HEK293 (cell line): ENCODE data around the gene AKT2.

Source experiments
- ZEB2 ChIP-seq: fragments of 450-650 bp; formaldehyde crosslinking; IDR thresholded peaks from 2 replicates; pipeline ENCODE4 v1.5.1; 2016; ENCODE audit warnings: missing biosample characterization, missing genetic modification characterization
- ZFP3 ChIP-seq: fragments of 450-650 bp; formaldehyde crosslinking; IDR thresholded peaks from 2 replicates; pipeline ENCODE4 v1.5.1; 2016; ENCODE audit warnings: low read depth, missing biosample characterization, missing genetic modification characterization
- ZNF211 ChIP-seq: fragments of 450-650 bp; formaldehyde crosslinking; IDR thresholded peaks from 2 replicates; pipeline ENCODE4 v1.5.1; 2016; ENCODE audit warnings: low read depth, missing biosample characterization, missing genetic modification characterization
- ZNF274 ChIP-seq, 2 experiments: fragments of 200-500 bp in 1 of 2; fragments of 450-650 bp in 1 of 2; sonication (Bioruptor generic) in 1 of 2; formaldehyde crosslinking in 1 of 2; IDR thresholded peaks; 2 replicates each; pipeline versions ENCODE4 v1.5.1 to v1.6.1; 2014 to 2016; ENCODE audit warnings: borderline replicate concordance in 1 of 2, inconsistent platforms in 1 of 2, low read length in 1 of 2, missing biosample characterization in 1 of 2, missing genetic modification characterization in 1 of 2
- ZNF311 ChIP-seq: fragments of 450-650 bp; formaldehyde crosslinking; IDR thresholded peaks from 2 replicates; pipeline ENCODE4 v1.5.1; 2017; ENCODE audit warnings: missing biosample characterization, missing genetic modification characterization, borderline replicate concordance
- ZNF350 ChIP-seq: fragments of 450-650 bp; formaldehyde crosslinking; IDR thresholded peaks from 2 replicates; pipeline ENCODE4 v1.5.0; 2017; ENCODE audit warnings: missing biosample characterization, mild to moderate bottlenecking, missing genetic modification characterization
- ZNF777 ChIP-seq: fragments of 450-650 bp; formaldehyde crosslinking; IDR thresholded peaks from 2 replicates; pipeline ENCODE4 v1.5.1; 2017; ENCODE audit warnings: missing biosample characterization, missing genetic modification characterization, borderline replicate concordance
- ZNF785 ChIP-seq: fragments of 450-650 bp; formaldehyde crosslinking; IDR thresholded peaks from 2 replicates; pipeline ENCODE4 v1.5.1; 2016; ENCODE audit warnings: missing biosample characterization, missing genetic modification characterization
- ZSCAN16 ChIP-seq: fragments of 450-650 bp; formaldehyde crosslinking; IDR thresholded peaks from 2 replicates; pipeline ENCODE4 v1.5.1; 2016; ENCODE audit warnings: missing biosample characterization, missing genetic modification characterization
- TF ChIP-seq, protein P1 (sequence below): fragments of 450-650 bp; formaldehyde crosslinking; IDR thresholded peaks from 2 replicates; pipeline ENCODE4 v1.5.1; 2016; ENCODE audit warnings: missing biosample characterization, missing genetic modification characterization
- TF ChIP-seq, protein P2 (sequence below): fragments of 450-650 bp; formaldehyde crosslinking; IDR thresholded peaks from 2 replicates; pipeline ENCODE4 v1.5.1; 2016; ENCODE audit warnings: missing biosample characterization, missing genetic modification characterization
- TF ChIP-seq, protein P3 (sequence below): fragments of 450-650 bp; IDR thresholded peaks from 2 replicates; pipeline ENCODE4 v1.5.1; 2018; ENCODE audit warnings: missing biosample characterization, missing genetic modification characterization

DNA sequence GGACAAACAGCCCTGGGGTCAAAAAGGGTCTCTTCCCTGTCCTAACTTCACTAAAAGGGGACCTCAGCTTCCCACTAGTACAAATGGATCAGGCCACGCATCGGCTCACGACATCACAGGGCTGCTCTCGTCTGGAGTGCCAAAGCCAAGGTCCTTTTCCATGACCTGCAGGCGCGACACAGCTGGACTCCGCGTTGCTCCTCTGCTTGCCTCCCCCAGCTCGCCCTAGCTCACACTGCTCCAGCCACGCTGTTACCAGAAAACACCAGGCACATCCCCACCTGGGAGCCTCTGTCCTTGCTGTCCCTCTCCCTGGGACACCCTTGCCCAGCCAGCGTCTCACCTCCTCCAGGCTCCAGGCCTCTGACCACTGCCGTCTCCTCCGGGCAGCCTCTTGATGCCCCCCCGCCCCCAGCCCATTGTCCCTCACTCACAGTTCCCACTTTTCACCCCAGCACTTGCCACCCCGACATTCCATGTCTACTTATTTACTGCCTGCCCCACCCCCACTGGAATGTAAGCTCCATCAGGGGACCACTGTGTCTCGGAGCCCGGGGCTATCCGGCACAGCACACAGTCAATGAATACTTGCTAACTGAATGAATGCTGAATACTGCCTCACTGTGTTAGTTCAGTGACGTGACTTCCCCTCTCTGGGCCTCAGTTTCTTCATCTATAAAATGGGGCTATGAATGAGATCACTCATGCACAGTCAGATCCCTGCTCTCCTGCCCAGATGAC lies 20.7 kb downstream of the AKT2 start:
- TF ChIP-seq ZNF274 (IDR thresholded peaks at IDR 0.05; ENCODE audit: low read length) (no peak), ZNF274 (tag by site-specific recombination; IDR thresholded peaks at IDR 0.05; ENCODE audit: borderline replicate concordance) (no peak), ZSCAN16 (tag by site-specific recombination) (no peak), ZNF785 (tag by site-specific recombination) (no peak), ZEB2 (tag by site-specific recombination) (no peak), ZFP3 (tag by site-specific recombination) (no peak), ZNF311 (no peak), ZNF350 (tag by site-specific recombination) (no peak), ZNF211 (no peak), ZNF777 (no peak)
- TF ChIP-seq, protein P1, sequence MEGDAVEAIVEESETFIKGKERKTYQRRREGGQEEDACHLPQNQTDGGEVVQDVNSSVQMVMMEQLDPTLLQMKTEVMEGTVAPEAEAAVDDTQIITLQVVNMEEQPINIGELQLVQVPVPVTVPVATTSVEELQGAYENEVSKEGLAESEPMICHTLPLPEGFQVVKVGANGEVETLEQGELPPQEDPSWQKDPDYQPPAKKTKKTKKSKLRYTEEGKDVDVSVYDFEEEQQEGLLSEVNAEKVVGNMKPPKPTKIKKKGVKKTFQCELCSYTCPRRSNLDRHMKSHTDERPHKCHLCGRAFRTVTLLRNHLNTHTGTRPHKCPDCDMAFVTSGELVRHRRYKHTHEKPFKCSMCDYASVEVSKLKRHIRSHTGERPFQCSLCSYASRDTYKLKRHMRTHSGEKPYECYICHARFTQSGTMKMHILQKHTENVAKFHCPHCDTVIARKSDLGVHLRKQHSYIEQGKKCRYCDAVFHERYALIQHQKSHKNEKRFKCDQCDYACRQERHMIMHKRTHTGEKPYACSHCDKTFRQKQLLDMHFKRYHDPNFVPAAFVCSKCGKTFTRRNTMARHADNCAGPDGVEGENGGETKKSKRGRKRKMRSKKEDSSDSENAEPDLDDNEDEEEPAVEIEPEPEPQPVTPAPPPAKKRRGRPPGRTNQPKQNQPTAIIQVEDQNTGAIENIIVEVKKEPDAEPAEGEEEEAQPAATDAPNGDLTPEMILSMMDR: no peak
- TF ChIP-seq, protein P2, sequence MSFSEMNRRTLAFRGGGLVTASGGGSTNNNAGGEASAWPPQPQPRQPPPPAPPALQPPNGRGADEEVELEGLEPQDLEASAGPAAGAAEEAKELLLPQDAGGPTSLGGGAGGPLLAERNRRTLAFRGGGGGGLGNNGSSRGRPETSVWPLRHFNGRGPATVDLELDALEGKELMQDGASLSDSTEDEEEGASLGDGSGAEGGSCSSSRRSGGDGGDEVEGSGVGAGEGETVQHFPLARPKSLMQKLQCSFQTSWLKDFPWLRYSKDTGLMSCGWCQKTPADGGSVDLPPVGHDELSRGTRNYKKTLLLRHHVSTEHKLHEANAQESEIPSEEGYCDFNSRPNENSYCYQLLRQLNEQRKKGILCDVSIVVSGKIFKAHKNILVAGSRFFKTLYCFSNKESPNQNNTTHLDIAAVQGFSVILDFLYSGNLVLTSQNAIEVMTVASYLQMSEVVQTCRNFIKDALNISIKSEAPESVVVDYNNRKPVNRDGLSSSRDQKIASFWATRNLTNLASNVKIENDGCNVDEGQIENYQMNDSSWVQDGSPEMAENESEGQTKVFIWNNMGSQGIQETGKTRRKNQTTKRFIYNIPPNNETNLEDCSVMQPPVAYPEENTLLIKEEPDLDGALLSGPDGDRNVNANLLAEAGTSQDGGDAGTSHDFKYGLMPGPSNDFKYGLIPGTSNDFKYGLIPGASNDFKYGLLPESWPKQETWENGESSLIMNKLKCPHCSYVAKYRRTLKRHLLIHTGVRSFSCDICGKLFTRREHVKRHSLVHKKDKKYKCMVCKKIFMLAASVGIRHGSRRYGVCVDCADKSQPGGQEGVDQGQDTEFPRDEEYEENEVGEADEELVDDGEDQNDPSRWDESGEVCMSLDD: no peak
- TF ChIP-seq, protein P3, sequence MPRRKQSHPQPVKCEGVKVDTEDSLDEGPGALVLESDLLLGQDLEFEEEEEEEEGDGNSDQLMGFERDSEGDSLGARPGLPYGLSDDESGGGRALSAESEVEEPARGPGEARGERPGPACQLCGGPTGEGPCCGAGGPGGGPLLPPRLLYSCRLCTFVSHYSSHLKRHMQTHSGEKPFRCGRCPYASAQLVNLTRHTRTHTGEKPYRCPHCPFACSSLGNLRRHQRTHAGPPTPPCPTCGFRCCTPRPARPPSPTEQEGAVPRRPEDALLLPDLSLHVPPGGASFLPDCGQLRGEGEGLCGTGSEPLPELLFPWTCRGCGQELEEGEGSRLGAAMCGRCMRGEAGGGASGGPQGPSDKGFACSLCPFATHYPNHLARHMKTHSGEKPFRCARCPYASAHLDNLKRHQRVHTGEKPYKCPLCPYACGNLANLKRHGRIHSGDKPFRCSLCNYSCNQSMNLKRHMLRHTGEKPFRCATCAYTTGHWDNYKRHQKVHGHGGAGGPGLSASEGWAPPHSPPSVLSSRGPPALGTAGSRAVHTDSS (tag by site-specific recombination): no peak
